HepG2 (cell line): ENCODE data around the gene KCNJ6. TPM values are rescaled to one million over a fixed set of nuclear protein-coding genes. Genes with fewer than 3 reads are reported as not detected.

Experiments used
- ATAC-seq: fragments of 200-7000 bp; cut with Tn5 transposase; 3 replicates; pipeline ENCODE4 v1.9.1; 2020; ENCODE audit warnings: mild to moderate bottlenecking, moderate library complexity
- BruUV-seq: library from RNA; stranded (reverse); fragments of 400-500 nt; replicated peaks from 2 replicates; lab custom pipeline; 2021; lab: Mats Ljungman, UMichigan
- CTCF ChIA-PET: fragments of 300-600 bp; formaldehyde crosslinking; extraction: SDS; loops from one replicate; lab custom pipeline; 2021; ENCODE audit warnings: low total read pairs, inconsistent platforms, low intra/inter-chr PET ratio; lab: Yijun Ruan, JAX
- POLR2A ChIA-PET: fragments of 350-600 bp; sonication (Branson Sonifier 250); formaldehyde crosslinking; loops from one replicate; lab custom pipeline; 2020; ENCODE audit warnings: antibody characterized with exemption, inconsistent platforms; lab: Yijun Ruan, JAX
- DNase-seq: peaks from one replicate; pipeline ENCODE4 v3.0.0-alpha.2; 2015; ENCODE audit warnings: low spot score
- FAIRE-seq: peaks from 3 replicates; lab custom pipeline; 2011; peaks lifted over from hg19 to GRCh38; lab: Jason Lieb, UNC
- H2AFZ ChIP-seq: one replicate; pipeline ENCODE4 v1.6.1; 2011; ENCODE audit warnings: low read length, inconsistent platforms
- H3K27ac ChIP-seq: fragments of 300-600 bp; 3 replicates; pipeline ENCODE4 v1.8.0; 2011; ENCODE audit warnings: mixed run types, mild to moderate bottlenecking, mixed read lengths, low read length, inconsistent platforms; ENCODE audit not compliant: insufficient read depth; ENCODE audit errors: extremely low read length
- H3K27me3 ChIP-seq, 2 experiments: fragments of 200-600 bp in 1 of 2; 2 replicates in 1 of 2; 3 replicates in 1 of 2; pipeline versions ENCODE4 v1.6.0 to v1.8.0; 2011; ENCODE audit warnings: low read length in 2 of 2, mild to moderate bottlenecking in 2 of 2, moderate library complexity in 2 of 2, inconsistent platforms in 1 of 2; ENCODE audit not compliant: insufficient read depth in 2 of 2, control insufficient read depth in 1 of 2
- H3K36me3 ChIP-seq, 2 experiments: fragments of 200-600 bp in 1 of 2; replicated peaks in 1 of 2; 2 replicates in 1 of 2; 3 replicates in 1 of 2; pipeline versions ENCODE4 v1.5.1 to v1.8.0; 2011; ENCODE audit warnings: low read length in 2 of 2, inconsistent platforms in 1 of 2; ENCODE audit not compliant: insufficient read depth in 2 of 2, control insufficient read depth in 1 of 2
- H3K4me1 ChIP-seq: 2 replicates; pipeline ENCODE4 v1.5.1; 2012; ENCODE audit warnings: low read length, inconsistent platforms; ENCODE audit not compliant: insufficient read depth
- H3K4me2 ChIP-seq: 2 replicates; pipeline ENCODE4 v1.6.0; 2011; ENCODE audit warnings: low read depth, low read length, inconsistent platforms
- H3K4me3 ChIP-seq, 3 experiments: fragments of 200-600 bp in 1 of 3; sonication (generic), shearing (Covaris generic) in 1 of 3; replicated peaks in 1 of 3; 2 replicates each; pipeline ENCODE4 v1.5.1; 2011 to 2016; ENCODE audit warnings: low read length in 3 of 3, inconsistent platforms in 2 of 3, low read depth in 2 of 3, mild to moderate bottlenecking in 2 of 3, control low read depth in 1 of 3, mixed read lengths in 1 of 3; ENCODE audit not compliant: insufficient read depth in 1 of 3
- H3K79me2 ChIP-seq: one replicate; pipeline ENCODE4 v1.6.1; 2011; ENCODE audit warnings: low read length, inconsistent platforms; ENCODE audit not compliant: insufficient read depth
- H3K9ac ChIP-seq: 2 replicates; pipeline ENCODE4 v1.6.0; 2011; ENCODE audit warnings: mild to moderate bottlenecking, low read depth, low read length, inconsistent platforms; ENCODE audit not compliant: insufficient read depth
- H3K9me3 ChIP-seq: 2 replicates; pipeline ENCODE4 v1.5.1; 2012; ENCODE audit warnings: mild to moderate bottlenecking, low read length
- H4K20me1 ChIP-seq: 2 replicates; pipeline ENCODE4 v1.6.0; 2011; ENCODE audit warnings: inconsistent platforms, mild to moderate bottlenecking, low read length, moderate library complexity; ENCODE audit not compliant: insufficient read depth
- SMC3 ChIP-seq: IDR thresholded peaks from 2 replicates; pipeline ENCODE4 v1.6.1; 2011; ENCODE audit warnings: low read length, improper control_type of control experiment
- STAG1 ChIP-seq: sonication (generic); formaldehyde crosslinking; IDR thresholded peaks from 2 replicates; pipeline ENCODE4 v1.4.0; 2020; ENCODE audit warnings: missing genetic modification reagents
- ZFP36L2 ChIP-seq: sonication (generic); formaldehyde crosslinking; IDR thresholded peaks from 2 replicates; pipeline ENCODE4 v1.4.0; 2020; ENCODE audit warnings: missing genetic modification reagents
- WGBS: methylation state at CpG from one replicate; pipeline ENCODE4 v1.1.6; 2017; ENCODE audit warnings: low lambda C conversion rate; 5-methylcytosine and 5-hydroxymethylcytosine counted together
- in situ Hi-C: cut with HindIII; loops from 2 replicates; pipeline ENCODE4 v1.10.0; 2017; ENCODE audit warnings: low pct_unique_long_range_greater_than_20kb; ENCODE audit not compliant: extremely low pct_ligation_motif_present
- intact Hi-C: fragments of 100-400 bp; cut with micrococcal nuclease; formaldehyde crosslinking; loops from one replicate; pipeline ENCODE4 v1.10.0; 2022; ENCODE audit not compliant: unreplicated experiment
- polyA plus RNA-seq, 8 experiments: library from polyadenylated mRNA; depleted of rRNA in 3 of 8; stranded (reverse) in 7 of 8; unstranded in 1 of 8; fragments of >200 nt; fragmentation: Illumina TruSeq in 4 of 8; extraction: Trizol in 4 of 8; gene quantifications; 2 replicates each; pipeline versions ENCODE4 v1.2.1 to v1.2.3, GENCODE V29; 2011 to 2016; ENCODE audit warnings: low read depth in 4 of 8, missing spikeins in 1 of 8, mixed read lengths in 1 of 8; ENCODE audit not compliant: insufficient read depth in 1 of 8
- total RNA-seq, 5 experiments: library from RNA; depleted of rRNA; stranded (reverse); fragments of >200 nt; fragmentation: Illumina TruSeq; extraction: Trizol; gene quantifications; 2 replicates each; pipeline ENCODE4 v1.2.3, GENCODE V29; 2016; ENCODE audit warnings: low read depth in 1 of 5
- TF ChIP-seq, protein P1 (sequence below): sonication (generic); formaldehyde crosslinking; IDR thresholded peaks from 2 replicates; pipeline ENCODE4 v1.5.0; 2020; ENCODE audit warnings: mild to moderate bottlenecking, missing genetic modification reagents, moderate library complexity
- TF ChIP-seq, protein P2 (sequence below): sonication (generic); formaldehyde crosslinking; IDR thresholded peaks from 2 replicates; pipeline ENCODE4 v1.8.0; 2022; ENCODE audit warnings: mild to moderate bottlenecking, missing genetic modification reagents, moderate library complexity

Gene KCNJ6
- total and polyA plus RNA-seq, 2 of the 13 experiments (the other 11 are each of a cell fraction or from before 2014, with no cell fraction given): not detected

DNA sequence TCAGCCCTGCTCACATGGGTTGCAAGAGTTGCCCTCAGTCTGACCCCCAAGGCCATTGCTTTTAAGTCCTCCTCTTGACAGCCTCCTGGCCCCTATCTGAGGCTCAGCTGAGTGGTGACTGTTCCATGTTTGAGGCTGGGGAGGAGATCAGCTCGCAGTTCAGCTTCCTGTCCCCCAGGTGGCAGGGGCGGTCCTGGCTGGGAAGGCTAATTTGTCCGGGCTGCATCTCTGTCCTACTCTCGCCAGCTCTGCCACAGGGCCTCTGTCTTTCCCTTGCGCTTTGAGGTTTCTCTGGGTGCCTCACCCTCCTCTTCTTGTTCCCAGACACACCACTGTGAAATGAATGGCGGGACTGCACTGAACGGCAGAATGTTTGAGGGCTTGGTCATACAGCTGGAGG lies 157.3 kb downstream of the KCNJ6 start:
- ATAC-seq: peak; percentile 92
- H3K79me2 ChIP-seq: no peaks in the 10 kb centered on the region
- 26% methylated on average over 6 of the region's 7 CpGs for WGBS
- peak; percentile 3 for DNase-seq
- no peak overlapping the region for H3K4me3 ChIP-seq
- no peak for FAIRE-seq
- H3K9me3 ChIP-seq: no peaks in the 10 kb centered on the region
- no peaks in the 10 kb centered on the region for H4K20me1 ChIP-seq
- no peak overlapping the region for H2AFZ ChIP-seq
- ChIA-PET POLR2A (no interaction called here), CTCF (interaction anchor here (1.5 kb wide), 1 partner anchor 368 kb away, joined by 4 read pairs; no protein-coding TSS in a partner anchor)
- H3K9ac ChIP-seq: no peak overlapping the region
- TF ChIP-seq, protein P1, sequence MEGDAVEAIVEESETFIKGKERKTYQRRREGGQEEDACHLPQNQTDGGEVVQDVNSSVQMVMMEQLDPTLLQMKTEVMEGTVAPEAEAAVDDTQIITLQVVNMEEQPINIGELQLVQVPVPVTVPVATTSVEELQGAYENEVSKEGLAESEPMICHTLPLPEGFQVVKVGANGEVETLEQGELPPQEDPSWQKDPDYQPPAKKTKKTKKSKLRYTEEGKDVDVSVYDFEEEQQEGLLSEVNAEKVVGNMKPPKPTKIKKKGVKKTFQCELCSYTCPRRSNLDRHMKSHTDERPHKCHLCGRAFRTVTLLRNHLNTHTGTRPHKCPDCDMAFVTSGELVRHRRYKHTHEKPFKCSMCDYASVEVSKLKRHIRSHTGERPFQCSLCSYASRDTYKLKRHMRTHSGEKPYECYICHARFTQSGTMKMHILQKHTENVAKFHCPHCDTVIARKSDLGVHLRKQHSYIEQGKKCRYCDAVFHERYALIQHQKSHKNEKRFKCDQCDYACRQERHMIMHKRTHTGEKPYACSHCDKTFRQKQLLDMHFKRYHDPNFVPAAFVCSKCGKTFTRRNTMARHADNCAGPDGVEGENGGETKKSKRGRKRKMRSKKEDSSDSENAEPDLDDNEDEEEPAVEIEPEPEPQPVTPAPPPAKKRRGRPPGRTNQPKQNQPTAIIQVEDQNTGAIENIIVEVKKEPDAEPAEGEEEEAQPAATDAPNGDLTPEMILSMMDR (CRISPR knock-in tag): peak; percentile 63
- peak; percentile 41 for TF ChIP-seq SMC3
- TF ChIP-seq STAG1: peak; percentile 57
- TF ChIP-seq, protein P2, sequence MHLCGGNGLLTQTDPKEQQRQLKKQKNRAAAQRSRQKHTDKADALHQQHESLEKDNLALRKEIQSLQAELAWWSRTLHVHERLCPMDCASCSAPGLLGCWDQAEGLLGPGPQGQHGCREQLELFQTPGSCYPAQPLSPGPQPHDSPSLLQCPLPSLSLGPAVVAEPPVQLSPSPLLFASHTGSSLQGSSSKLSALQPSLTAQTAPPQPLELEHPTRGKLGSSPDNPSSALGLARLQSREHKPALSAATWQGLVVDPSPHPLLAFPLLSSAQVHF: no peak
- TF ChIP-seq ZFP36L2: no peak
- no peaks in the 10 kb centered on the region for H3K36me3 ChIP-seq
- intact Hi-C loops: no loop called here
- no peaks in the 10 kb centered on the region; a peak in 1 of 5 replicates for H3K27me3 ChIP-seq
- BruUV-seq: no TSS peak
- no peaks in the 10 kb centered on the region for H3K4me1 ChIP-seq
- H3K27ac ChIP-seq: no peak overlapping the region
- no peak overlapping the region for H3K4me2 ChIP-seq
- in situ Hi-C loops: no loop called here
